HFF-Myc (cell line): ENCODE data around the gene CD9.

Source experiments
- DNase-seq: peaks from one replicate; pipeline ENCODE4 v3.0.0-alpha.2; 2011; ENCODE audit warnings: low read depth; ENCODE audit errors: extremely low read depth
- H3K4me3 ChIP-seq: replicated peaks from 2 replicates; pipeline ENCODE4 v1.5.1; 2011; ENCODE audit warnings: low read depth, mild to moderate bottlenecking, control low read depth, low read length
- TF ChIP-seq, protein P1 (sequence below): IDR thresholded peaks from 2 replicates; pipeline ENCODE4 v1.5.1; 2012; ENCODE audit warnings: mild to moderate bottlenecking, low read depth, low read length, control low read depth; ENCODE audit errors: missing control alignments

Gene CD9

DNA sequence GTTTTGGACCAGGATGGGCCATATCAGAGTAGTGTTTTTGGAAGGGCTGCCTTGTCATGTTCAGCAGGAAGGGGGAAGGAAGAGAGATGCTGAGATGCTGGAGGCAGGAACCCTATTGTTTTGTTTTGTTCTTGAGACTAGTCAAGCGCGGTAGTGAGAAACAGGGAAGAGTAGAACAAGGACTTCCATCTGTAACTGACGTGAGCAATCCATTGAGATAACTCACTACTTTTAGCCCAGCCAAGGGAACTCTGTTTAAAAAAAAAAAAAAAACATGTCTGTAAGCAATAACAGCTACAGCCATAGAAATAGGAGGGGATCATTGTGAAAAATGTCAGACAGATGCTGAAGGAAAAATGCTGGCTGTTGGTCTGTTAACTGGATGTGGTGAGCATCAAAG is 34.0 kb downstream of the CD9 start:
- no peak overlapping the region for H3K4me3 ChIP-seq
- DNase-seq: no peak
- TF ChIP-seq, protein P1, sequence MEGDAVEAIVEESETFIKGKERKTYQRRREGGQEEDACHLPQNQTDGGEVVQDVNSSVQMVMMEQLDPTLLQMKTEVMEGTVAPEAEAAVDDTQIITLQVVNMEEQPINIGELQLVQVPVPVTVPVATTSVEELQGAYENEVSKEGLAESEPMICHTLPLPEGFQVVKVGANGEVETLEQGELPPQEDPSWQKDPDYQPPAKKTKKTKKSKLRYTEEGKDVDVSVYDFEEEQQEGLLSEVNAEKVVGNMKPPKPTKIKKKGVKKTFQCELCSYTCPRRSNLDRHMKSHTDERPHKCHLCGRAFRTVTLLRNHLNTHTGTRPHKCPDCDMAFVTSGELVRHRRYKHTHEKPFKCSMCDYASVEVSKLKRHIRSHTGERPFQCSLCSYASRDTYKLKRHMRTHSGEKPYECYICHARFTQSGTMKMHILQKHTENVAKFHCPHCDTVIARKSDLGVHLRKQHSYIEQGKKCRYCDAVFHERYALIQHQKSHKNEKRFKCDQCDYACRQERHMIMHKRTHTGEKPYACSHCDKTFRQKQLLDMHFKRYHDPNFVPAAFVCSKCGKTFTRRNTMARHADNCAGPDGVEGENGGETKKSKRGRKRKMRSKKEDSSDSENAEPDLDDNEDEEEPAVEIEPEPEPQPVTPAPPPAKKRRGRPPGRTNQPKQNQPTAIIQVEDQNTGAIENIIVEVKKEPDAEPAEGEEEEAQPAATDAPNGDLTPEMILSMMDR: no peak

DNA sequence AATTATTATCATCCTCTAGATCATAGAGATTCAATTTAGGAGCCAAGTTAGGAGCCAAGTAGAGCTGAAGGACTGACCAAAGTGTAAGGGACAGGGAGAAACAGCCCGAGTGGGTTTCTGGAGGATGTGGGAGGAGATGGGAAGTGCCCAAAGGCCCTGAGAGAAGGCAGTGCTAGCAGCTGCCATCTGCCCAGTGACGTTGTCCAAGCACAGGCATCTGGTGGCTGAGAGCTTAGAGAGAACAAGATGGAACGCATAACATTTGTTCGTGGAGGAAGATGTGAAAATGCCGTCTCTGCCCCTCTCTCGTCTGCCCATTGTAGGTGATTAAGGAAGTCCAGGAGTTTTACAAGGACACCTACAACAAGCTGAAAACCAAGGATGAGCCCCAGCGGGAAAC is 34.7 kb downstream of the CD9 start:
- no peak overlapping the region for H3K4me3 ChIP-seq
- TF ChIP-seq, protein P1: no peak
- no peak for DNase-seq

DNA sequence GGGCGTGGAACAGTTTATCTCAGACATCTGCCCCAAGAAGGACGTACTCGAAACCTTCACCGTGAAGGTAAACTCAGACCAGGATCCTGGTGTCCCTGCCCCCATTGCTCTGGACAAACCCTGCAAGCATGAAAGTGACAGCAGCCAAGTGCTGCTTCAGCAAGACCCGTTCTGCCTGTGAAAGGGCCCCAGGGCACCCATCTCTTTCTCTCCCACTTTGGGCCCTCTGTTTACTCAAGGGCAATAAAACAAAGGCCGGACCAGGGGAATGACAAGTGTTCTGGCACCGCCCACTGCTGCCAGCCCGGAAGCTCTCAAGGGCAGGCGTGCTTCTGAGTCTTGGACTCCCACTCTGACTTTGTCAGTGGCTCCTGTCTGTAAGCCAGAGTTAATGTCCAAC is 35.3 kb downstream of the CD9 start:
- no peak for DNase-seq
- TF ChIP-seq, protein P1: no peak

DNA sequence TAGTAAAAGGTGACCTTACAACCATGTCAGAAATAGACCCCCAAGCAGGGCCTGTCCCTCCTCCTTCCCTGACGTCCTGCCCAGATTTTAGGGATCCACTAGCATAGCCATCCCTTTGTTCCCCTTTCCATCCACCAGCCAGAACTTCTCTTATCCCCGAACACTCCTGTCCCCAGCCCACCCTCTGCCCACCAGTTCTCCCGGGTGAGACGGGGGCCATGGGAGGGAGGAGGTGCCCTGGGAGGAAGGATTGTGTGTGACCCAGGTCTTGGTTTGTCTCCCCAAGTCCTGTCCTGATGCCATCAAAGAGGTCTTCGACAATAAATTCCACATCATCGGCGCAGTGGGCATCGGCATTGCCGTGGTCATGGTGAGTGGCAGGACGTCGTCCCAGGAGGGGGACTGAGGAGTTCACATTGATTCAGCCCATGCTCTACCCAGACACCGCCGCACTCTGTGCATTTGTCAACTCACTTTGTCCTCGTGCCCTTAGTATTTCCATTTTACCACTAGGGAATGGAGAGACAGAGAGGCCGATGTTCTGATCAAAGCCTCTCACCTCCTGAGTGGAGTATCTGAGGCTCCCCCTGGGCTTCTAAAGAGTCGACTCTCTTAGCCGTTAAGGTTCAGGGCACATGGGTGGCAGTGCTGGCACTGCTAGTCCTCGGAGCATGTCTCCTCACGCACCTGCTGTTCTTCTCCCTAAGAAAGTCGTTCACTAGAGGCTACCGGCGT is 35.9 kb downstream of the CD9 start:
- H3K4me3 ChIP-seq: no peak overlapping the region
- no peak for DNase-seq
- TF ChIP-seq, protein P1: no peak

More for the DNA sequence above, 35.3 kb downstream of the CD9 start:
- H3K4me3 ChIP-seq: no peak overlapping the region

DNA sequence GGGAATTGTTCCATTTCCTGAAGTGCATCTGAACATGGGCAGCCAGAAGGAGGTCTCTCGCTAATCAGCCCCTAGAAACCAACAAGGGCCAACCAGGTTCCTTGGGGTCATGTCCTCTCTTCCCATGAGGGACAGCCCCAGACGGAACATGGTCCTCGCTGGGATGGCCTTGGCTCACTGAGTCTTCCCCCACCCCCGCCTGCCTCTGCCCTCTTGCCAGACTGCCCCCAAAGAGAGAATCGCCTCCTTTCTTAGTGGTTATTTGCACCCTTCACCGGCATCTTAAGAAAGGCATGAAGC is 36.4 kb downstream of the CD9 start:
- no peak for DNase-seq
- TF ChIP-seq, protein P1: no peak
- no peak overlapping the region for H3K4me3 ChIP-seq

DNA sequence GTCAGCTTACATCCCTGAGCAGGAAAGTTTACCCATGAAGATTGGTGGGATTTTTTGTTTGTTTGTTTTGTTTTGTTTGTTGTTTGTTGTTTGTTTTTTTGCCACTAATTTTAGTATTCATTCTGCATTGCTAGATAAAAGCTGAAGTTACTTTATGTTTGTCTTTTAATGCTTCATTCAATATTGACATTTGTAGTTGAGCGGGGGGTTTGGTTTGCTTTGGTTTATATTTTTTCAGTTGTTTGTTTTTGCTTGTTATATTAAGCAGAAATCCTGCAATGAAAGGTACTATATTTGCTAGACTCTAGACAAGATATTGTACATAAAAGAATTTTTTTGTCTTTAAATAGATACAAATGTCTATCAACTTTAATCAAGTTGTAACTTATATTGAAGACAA is 37.6 kb downstream of the CD9 start:
- no peak overlapping the region for H3K4me3 ChIP-seq
- DNase-seq: no peak
- TF ChIP-seq, protein P1: no peak

DNA sequence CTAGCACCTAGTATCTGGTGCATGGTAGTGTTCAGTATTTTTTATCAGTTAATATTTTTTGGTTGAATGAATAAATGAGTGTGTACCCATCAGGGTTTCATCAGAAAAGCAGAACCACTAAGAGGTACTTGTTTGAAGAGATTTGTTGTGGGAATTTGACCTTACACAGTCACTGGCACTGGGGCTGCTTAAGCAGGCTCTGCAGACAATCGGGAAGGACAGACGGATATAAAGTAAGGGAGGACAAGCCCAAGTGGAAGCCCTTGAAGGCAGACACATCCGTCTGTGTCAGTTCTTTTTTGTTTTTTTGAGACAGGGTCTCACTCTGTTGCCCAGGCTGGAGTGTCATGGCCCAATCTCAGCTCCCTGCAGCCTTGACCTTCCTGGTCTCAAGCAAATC is 38.7 kb downstream of the CD9 start:
- no peak for DNase-seq
- H3K4me3 ChIP-seq: no peak overlapping the region
- TF ChIP-seq, protein P1: no peak
